Muscle layer of duodenum (tissue), 2 donors: Measurements from ENCODE around the gene AMOT.

Experiments used
- H3K27ac ChIP-seq: one replicate; pipeline ENCODE4 v1.7.0; 2013; ENCODE audit warnings: mild to moderate bottlenecking, low read length
- H3K27me3 ChIP-seq: one replicate; pipeline ENCODE4 v1.7.0; 2013; ENCODE audit warnings: low read depth, mild to moderate bottlenecking, control low read depth, low read length
- H3K36me3 ChIP-seq, 2 donors: one replicate each; pipeline ENCODE4 v1.7.0; 2013; ENCODE audit warnings: low read length in 2 of 2, control low read depth in 1 of 2, mild to moderate bottlenecking in 1 of 2; ENCODE audit not compliant: insufficient read depth in 2 of 2, control insufficient read depth in 1 of 2
- H3K4me1 ChIP-seq, 2 donors: one replicate each; pipeline ENCODE4 v1.7.0; 2013; ENCODE audit warnings: low read length in 2 of 2, mild to moderate bottlenecking in 2 of 2, control low read depth in 1 of 2, moderate library complexity in 1 of 2; ENCODE audit not compliant: insufficient read depth in 2 of 2, control insufficient read depth in 1 of 2
- H3K4me3 ChIP-seq, 2 donors: one replicate each; pipeline ENCODE4 v1.7.0; 2013; ENCODE audit warnings: low read length in 2 of 2, low read depth in 1 of 2, mild to moderate bottlenecking in 1 of 2
- H3K9me3 ChIP-seq, 2 donors: one replicate each; pipeline ENCODE4 v1.7.0; 2013; ENCODE audit warnings: low read length in 2 of 2, control low read depth in 1 of 2, mild to moderate bottlenecking in 1 of 2; ENCODE audit not compliant: control insufficient read depth in 1 of 2
- donor health status: healthy.

The AMOT gene

DNA sequence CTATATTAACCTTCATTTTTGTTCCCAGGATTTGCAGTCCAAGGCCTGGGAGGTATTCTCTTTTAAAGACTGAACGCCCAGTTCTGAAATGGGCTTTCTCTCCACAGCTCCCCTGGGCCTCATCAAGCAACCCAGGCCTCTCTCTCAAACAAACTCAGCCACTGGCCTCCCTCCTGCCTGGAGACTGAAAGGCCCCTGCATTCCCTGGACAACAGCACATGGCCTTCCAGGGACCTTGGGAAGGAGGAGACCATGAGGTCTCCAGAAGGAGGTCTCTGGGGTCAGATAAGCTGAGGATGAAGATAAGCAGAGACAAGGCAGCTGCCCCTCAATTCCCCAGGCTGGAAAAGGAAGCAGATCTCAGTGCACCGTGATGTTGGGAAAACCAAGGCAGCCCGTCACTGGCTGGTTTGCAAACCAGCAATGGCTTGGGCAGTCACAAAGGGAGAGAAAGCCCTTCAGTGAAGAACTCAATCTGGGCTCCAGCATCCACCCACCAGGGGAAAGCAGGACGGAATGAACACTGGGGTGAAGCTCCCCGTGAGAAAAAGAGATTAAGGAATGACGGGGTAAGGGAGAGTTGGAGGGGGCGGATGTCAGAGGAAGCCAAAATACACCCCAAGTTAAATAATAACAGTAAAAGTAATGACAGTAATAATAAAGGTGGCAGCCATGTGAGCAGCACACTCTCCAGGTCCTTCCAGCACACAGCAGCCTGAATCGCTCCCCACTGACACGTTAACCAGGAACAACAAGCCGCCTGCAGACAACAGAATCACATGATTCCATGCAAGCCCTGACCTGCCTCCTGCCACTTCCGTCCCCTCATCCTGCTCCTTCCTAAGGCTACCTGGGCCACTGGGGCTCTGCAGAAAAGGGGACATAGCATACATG, 22.3 kb downstream of the AMOT start:
- no peaks in the 10 kb centered on the region for H3K27me3 ChIP-seq
- H3K36me3 ChIP-seq: no peaks in the 10 kb centered on the region
- no peak overlapping the region for H3K27ac ChIP-seq
- H3K4me3 ChIP-seq: peak overlapping the region in 1 of 2 donors; percentile 28
- H3K9me3 ChIP-seq: no peaks in the 10 kb centered on the region
- peaks cover 0 to 16% of the 10 kb centered on the region in 2 donors for H3K4me1 ChIP-seq

DNA sequence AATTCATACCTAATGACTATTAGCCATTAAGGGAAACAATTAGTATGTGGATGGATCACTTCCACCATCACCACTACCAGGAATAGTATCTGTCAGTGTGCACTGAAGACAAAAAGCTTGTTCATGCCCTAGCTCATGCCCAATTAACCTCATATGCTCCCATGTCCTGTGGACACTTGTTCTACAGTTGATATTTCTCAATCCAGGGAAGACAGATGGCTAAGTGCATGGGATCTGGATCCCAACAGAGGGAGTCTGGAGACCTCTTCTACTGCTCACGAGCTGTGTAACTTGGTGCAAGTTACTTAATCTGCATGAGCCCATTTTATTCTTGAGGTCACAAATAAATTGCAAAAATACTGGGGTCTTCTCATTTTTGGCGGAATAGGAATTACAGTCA, 23.7 kb downstream of the AMOT start:
- H3K27ac ChIP-seq: no peak overlapping the region
- peaks cover 0 to 16% of the 10 kb centered on the region in 2 donors for H3K4me1 ChIP-seq
- no peak overlapping the region for H3K4me3 ChIP-seq
- no peaks in the 10 kb centered on the region for H3K36me3 ChIP-seq
- H3K9me3 ChIP-seq: no peaks in the 10 kb centered on the region
- no peaks in the 10 kb centered on the region for H3K27me3 ChIP-seq

DNA sequence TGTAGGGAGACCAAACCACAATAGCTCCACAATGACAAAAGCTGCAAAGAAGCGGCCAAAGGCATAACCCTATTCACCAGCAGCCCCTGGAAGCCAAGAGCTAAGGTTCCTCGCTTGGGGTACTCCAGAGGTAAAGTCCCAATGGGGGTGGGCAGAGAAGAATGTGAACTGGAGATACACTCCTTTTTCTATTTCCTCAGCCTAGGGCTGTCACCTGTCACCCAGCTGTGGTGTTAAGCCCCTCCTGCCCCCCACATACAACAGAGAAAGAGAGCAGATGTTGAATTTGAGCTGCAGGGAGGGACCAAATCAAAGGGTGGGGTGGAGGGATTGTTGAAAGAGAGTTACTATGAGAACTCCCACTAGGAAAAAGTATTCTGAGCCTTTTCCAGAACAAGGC, 26.1 kb downstream of the AMOT start:
- Histone ChIP-seq H3K36me3 (no peaks in the 10 kb centered on the region), H3K27ac (no peak overlapping the region), H3K27me3 (no peaks in the 10 kb centered on the region), H3K9me3 (no peaks in the 10 kb centered on the region), H3K4me1 (peaks cover 0 to 6% of the 10 kb centered on the region in 2 donors), H3K4me3 (no peak overlapping the region)

DNA sequence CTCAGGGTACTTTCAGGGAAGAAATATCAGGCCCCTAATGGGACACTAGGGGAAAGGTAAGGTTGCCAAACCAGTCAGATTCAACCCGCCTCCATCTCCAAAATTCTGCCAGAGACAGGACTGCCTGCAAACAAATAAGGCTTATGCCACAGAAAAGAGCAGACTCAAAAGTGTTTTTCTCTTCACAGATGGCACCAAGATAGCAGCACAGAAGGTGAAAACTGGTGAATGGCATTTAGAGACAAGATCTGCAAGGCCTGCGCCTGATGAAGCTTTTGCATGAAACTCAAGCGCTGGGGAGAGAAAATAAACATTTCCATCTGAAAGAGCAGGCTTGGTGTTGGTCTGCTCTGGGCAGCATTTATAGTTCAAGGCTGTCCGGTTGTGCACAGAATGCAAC, 27.9 kb downstream of the AMOT start:
- Histone ChIP-seq H3K4me1 (no peaks in the 10 kb centered on the region), H3K4me3 (no peak overlapping the region), H3K27ac (no peak overlapping the region), H3K27me3 (no peaks in the 10 kb centered on the region), H3K9me3 (no peaks in the 10 kb centered on the region), H3K36me3 (no peaks in the 10 kb centered on the region)

DNA sequence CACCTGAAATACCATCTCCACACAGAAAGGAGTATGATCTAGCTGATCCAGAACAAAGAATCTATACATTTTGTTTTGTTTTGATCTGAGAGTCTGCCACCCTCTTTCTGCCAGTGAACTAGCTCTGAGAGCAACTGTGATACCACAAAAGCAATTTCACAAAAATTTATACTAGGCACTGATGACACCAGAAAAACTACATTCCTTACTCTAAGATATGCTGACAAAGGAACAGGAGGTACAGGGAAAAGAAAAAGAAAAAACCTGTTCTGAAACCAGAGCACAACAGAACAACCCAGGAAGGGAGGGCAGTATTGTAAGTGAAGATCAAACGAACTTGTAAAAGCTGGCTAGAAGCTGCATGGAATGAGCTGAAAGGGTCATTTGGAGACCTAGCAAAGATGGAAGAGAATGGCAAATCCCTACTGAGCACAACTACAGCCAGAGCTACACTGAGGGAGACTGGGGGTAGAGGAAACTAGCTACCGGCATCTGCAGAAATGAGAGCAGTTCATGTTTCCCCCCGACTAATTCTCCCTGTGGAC, 31.9 kb downstream of the AMOT start:
- H3K27me3 ChIP-seq: no peaks in the 10 kb centered on the region
- no peaks in the 10 kb centered on the region for H3K4me1 ChIP-seq
- no peak overlapping the region for H3K4me3 ChIP-seq
- H3K27ac ChIP-seq: no peak overlapping the region
- no peaks in the 10 kb centered on the region for H3K9me3 ChIP-seq
- no peaks in the 10 kb centered on the region for H3K36me3 ChIP-seq

DNA sequence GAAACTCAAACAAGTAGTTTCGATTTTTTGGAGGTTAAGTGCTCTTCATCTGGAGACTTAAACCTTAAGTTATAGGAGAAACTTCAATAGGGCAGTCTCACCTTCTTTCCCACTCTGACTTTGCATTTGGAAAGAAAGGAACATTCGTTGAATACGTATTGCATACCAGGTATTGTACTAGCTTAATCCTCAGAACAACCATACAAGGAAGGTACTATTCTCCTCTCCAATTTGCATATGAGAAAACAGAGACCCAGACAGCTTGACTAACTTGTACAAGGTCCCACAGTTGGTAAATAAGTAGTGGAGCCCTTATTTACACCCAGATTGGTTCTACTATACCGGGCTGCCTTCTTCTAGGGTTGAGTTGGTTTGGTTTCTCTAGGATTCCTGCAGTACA, 32.6 kb downstream of the AMOT start:
- H3K4me3 ChIP-seq: no peak overlapping the region
- H3K27ac ChIP-seq: no peak overlapping the region
- no peaks in the 10 kb centered on the region for H3K36me3 ChIP-seq
- H3K9me3 ChIP-seq: no peaks in the 10 kb centered on the region
- no peaks in the 10 kb centered on the region for H3K27me3 ChIP-seq
- H3K4me1 ChIP-seq: no peaks in the 10 kb centered on the region

DNA sequence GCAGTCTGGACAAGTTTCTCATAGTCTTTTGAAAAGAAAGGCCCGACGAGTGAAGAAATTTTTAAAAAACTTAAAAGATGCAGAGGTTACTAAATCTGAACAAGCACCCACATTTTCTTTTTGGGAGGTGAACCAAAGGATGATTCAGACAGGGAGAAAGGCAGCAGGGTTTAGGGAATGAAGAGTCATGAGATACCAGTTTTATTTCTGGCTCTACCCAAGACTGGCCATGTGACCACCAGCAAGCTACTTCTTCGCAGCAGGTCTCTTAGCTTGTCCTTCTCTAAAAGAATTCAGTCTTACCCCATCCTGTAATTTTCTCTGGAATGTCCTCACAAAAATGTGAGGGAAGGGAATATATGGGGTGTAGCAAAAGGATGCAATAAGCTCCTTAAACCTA, 37.6 kb downstream of the AMOT start:
- H3K4me3 ChIP-seq: no peak overlapping the region
- H3K9me3 ChIP-seq: no peaks in the 10 kb centered on the region
- H3K27ac ChIP-seq: no peak overlapping the region
- no peaks in the 10 kb centered on the region for H3K4me1 ChIP-seq
- no peaks in the 10 kb centered on the region for H3K36me3 ChIP-seq
- no peaks in the 10 kb centered on the region for H3K27me3 ChIP-seq

DNA sequence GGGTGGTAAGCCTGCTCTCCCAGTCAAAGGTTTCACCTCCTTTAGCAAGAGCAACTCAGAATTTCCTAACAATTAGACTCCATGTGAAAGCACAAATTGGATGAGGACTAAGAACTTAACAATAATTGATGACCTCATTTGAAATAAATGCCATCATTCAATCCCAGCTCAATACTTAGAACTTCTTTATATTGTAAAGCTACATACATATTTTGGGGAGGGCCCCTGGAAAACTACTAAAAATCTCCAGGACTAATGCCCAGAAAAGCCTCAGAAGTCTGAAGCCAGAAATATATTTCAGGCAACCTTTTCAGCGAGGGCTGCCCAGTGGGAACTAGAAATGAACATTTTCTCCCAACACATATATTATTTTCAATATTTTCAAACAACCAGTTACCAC, 38.1 kb downstream of the AMOT start:
- Histone ChIP-seq H3K9me3 (no peaks in the 10 kb centered on the region), H3K27ac (no peak overlapping the region), H3K27me3 (no peaks in the 10 kb centered on the region), H3K4me1 (no peaks in the 10 kb centered on the region), H3K36me3 (no peaks in the 10 kb centered on the region), H3K4me3 (no peak overlapping the region)

DNA sequence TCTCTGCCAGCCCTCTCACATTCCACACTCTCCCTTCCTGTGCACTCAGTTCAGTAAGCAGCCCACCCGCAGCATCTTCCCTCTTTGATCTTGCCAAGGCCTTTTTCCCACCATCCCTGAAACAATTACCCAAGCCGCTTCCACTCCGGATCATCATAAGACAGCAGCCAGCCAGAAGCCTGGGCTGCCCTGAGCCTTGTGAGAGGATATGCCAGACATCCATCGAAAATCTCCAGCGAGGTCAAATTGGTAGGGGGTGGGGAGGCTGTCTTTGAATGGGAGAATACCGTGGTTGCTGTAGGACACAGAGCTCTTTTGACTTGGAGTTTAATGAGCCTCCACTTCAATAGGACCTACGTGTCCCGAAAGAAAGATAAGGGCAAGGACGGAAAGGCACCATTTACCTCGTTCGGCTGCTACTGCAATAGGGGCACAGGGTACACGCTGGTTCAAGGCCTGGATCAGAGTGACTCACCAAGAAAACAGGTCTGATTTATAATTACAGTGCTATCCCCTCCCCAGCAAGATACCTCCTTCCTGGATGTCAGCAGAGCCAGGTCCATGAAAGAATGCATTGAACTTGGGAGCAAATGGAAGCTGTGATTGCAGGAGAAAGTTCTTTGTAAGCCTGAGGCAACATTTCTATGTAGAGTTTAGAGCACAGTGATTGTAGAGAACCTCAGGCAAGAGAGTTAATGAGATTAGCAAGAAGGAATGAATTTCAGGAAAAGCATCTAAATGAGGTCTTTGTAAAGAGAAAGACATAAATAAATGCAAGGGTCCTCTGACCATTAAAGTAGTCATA, 39.5 kb downstream of the AMOT start:
- Histone ChIP-seq H3K27me3 (no peaks in the 10 kb centered on the region), H3K4me1 (no peaks in the 10 kb centered on the region), H3K36me3 (no peaks in the 10 kb centered on the region), H3K27ac (no peak overlapping the region), H3K4me3 (no peak overlapping the region), H3K9me3 (no peaks in the 10 kb centered on the region)

DNA sequence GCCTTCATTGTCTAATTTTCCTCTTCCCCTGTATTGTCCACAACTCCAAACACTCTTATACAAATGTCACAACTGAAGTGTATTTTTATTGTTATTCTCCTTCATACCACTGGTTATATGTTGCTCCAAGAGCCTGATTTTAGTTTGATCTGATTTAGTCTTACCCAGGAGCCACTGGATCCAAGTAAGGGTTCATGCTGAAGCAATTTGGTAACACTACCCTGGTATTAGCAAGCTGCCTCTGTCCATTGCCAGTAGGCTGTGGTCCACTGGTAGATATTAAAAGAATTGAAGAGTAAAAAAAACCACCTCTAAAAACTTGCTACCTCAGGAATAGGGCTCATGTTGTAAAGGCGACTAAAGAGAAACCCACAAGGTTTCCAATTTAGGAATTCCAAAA, 41.2 kb downstream of the AMOT start:
- Histone ChIP-seq H3K4me1 (no peaks in the 10 kb centered on the region), H3K9me3 (no peaks in the 10 kb centered on the region), H3K36me3 (no peaks in the 10 kb centered on the region), H3K27ac (no peak overlapping the region), H3K4me3 (no peak overlapping the region), H3K27me3 (no peaks in the 10 kb centered on the region)

DNA sequence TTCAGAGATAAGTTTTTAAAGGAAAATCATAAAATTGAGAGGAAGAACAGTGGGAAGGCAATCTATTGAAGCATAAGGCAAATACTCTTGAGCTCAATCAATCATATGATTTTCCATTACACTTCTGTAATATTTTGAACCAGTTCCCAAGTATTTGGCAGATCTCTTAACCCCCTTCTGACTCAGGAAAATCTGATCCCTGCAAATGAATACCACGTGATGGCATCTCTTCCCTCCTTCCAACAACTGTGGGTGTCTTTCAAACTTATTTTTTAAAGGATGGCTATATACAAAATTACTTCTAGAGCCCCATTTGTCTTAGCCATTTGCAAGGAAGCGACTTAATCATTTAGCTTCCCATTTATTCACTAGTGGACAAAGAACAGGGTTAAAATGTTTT, 41.9 kb downstream of the AMOT start:
- H3K27me3 ChIP-seq: no peaks in the 10 kb centered on the region
- H3K4me3 ChIP-seq: no peak overlapping the region

More for the DNA sequence above, 41.9 kb downstream of the AMOT start:
- Histone ChIP-seq H3K36me3 (no peaks in the 10 kb centered on the region), H3K4me1 (no peaks in the 10 kb centered on the region), H3K27ac (no peak overlapping the region), H3K9me3 (no peaks in the 10 kb centered on the region)
